ENCODE measurements around the gene CLCN5. TPM values are rescaled to one million over a fixed set of nuclear protein-coding genes. Genes with fewer than 3 reads are reported as not detected.

CLCN5 gene
- total RNA-seq, 1 donor from 2014 or later: 18.9 TPM

DNA sequence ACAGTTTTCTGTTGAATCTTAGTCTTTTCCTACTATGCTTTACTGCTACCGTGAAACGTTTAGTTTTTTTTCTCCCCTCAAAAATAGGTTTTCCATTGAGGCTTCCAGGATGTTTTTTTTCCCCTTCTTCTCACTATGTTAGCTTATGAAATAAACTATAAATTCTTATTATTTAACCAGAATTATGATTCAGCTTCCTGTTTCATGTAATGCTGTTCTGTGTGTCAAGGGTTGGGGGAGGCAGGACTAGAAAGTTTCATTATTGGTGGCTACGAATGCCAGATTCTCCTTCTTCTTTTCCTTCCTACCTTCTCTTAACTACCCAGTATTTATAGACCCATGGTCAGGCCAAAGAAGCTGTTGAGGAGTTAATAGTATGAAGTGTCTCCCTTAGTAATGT is 11.8 kb downstream of the CLCN5 start:
- DNase-seq: no peak

DNA sequence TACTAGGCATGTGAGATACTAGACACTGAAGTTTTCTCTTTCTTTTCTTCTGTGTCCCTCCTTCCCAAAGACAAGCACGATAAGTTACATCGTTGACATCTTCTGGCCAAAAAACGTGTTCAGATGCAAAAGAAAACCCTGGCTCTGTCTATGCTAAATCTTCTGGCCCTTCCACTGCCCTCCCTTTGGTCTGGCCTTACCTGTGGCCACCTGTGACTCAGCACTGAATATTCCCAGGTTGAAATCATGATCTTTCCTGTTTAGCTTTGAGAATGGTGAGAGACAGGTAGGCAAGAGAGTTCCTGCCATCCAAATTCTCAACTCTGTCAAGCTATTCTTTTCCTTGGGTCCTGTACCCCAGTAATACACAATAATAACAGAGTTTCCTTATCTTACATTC is 12.3 kb downstream of the CLCN5 start:
- DNase-seq: no peak

DNA sequence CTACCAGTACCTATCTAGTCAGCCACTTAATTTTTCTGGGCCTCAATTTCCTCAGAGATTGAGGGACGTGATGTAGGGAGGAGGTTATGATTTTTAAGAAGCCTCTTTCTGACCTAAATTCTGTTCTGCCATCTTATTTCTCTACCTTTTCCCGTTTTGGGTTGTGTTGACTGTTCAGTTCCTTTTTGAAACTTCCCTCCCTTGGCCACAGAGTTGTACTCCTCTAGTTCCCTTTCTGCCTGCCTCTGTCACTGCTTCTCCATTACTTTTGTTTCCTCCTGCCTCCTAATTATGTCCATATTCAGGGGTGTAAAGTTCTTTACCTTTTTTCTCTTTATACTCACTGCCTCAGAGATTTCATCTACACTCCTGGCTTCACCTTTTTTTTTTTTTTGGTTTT is 25.4 kb downstream of the CLCN5 start:
- no peak for DNase-seq

DNA sequence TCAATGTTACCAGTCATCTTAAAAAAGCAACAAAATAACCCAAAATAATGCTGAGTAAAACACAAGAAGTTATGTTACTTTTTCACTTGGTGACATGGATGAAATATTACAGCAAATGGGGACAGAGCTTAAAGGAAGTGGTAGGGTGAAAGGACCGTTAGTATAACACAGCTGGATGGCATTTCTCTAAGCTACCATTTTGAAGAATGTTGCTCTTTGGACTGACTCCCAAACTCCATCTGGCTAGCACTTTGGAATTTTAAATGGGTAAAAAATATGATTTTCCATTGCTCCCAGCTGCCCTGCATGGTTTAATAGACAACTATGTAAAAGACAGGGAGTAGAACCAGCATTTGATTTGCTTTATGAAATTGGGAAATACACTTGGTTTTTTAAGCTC is 27.6 kb downstream of the CLCN5 start:
- DNase-seq: no peak

DNA sequence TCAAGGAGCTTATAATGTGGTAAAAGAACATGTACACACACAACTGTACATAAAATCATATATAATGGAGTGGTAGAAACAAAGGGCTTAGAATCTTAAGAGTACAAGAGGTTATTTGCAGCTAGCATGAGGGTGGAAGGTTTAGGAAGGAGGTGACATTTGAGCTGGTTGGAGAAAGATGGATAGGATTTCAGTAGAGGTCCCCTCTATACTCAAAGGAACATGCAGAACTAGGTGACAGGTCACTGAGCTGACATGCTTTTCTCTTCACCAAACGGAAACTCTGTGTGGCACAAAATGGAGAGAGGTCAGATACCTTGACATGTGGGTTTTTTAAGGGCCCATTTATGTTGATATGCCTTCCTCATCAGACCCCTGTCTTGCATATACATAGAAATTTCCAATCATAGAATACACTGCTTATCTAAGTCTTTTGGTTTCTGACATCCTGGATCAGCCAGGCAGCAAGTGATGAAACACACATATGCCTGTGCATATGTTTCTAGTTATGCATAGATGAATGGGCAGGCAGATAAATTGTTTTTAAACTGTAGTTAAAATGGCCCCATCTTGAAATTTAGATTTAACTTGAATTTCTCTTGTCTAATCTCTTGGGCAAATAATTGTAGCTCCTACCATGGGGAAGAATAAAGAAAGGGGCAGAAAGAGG is 29.3 kb downstream of the CLCN5 start:
- DNase-seq: no peak

DNA sequence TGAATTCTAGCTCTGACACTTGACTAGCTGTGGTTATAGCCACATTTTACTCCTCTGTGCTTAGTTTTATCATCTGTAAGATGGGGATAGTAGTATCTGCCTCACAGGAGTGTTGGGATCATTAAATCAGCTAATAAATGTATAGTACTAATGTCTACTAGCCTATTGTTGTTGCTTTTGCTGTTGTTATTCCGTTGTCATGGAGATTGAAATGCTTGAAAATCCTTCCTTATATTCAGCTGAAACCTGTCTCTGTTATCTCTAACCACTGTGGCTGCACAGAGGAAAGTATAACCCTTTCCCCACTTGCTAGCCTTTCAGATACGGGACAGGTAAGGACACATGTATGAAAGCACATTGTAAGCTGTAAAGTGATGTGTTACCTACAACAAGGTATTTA is 33.9 kb downstream of the CLCN5 start:
- no peak for DNase-seq

DNA sequence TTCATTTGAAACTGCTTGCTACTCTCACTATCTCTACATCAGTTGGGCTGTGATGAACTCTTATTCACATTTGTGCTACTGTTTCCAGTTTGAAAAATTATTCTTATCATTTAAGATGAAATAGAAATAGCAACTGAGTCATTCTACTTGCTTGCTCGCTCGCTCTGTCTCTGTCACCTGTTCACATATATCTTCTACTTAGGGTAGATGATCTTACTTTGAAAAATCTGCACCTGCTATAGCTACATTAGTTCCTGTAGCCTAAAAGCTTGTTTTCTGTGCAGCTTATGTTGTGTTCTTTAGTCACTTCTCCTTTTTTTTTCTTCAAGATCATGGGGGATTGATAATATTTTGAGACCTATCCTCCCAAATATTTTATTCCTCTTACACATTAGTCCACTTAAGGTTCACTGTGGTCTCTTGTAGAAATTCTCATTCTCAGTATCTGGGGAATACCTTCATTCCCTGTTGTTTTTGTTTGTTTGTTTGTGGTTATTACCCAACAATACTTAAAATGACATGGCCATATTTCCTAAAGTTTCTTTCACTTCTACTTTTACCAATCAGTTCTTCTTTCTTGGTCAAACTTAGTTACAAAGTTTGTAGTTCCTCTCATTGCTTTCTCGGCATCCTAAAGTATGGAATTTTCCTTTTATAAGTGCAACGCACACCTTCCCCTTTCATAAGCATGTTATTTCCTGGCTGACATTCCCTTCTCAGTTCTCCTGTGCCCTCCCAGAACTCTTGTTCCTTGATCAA is 36.5 kb downstream of the CLCN5 start:
- DNase-seq: no peak

DNA sequence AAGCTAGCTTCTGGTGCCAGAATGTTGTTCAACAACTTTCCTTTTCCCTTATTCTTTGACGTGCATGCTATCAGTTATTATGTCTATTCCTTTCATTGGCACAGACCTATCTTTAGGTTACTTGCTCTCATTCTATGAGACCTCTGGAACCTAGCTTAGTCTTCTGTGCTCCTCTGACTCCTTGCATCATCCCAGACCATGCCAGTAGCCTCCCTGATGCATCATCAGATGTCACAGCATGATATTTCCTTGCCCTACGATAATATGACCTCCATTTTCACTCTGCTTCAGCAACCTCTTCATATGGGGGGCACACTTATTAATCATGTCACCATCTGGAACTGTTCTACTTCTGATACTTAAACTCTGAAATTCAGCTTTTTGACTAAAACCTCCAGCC is 37.2 kb downstream of the CLCN5 start:
- no peak for DNase-seq

DNA sequence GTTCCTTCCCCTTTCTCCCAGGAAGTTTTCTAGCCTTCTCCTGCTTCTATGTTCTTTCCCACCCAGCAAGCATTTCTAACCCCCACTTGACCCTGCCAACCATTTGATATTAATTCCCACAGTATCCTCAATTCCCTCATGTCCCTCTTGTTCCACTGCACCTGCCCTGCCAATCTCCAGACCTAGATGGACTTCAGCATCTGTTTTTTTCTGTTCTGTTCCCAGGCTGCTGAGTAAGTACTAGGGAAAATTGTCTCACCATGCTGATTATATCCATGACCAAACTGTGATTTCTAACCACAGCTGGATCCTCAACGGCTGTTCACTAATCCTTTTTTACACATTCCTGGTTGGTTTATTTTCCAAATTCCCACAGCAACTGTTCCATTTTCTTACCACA is 37.7 kb downstream of the CLCN5 start:
- DNase-seq: no peak

DNA sequence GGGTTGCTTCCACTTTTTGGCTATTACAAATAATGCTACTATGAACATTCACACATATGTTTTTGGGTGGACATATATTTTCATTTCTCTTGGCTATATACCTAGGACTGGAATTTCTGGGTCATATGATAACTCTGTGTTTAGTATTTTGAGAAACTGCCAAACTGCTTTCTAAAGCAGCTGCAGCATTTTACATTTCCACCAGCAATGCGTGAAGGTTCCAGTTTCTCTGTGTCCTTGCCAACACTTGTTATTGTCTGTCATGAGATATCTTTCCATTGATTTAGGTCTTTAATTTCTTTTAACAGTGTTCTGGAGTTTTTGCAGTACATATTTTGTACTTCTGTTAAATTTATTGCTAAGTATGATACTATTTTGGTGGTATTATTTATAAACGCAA is 48.3 kb downstream of the CLCN5 start:
- DNase-seq: peak; percentile 46

DNA sequence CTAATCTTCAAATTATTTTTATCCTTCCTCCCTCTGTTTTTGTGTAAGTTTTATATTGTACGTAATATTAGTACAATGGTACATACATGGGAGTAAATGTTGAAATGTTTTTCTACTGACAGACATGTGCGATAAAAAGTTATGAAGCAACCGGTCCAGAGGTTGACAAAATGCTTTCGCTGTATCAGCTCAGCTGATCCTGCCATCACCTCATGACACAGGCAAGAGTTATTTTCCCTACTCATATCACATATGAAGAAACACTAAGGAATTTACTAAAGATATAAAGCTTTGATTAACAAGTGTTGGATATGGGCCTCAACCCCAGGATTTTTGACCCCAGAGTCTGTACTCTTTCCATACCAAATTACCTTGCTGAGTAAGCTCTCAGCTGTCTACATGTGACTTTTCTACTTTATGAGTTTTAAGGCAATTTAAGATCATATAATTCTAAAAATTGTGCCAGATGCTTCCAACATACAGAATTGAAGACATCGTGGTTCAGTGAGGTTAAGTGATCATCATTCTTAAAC is 50.0 kb downstream of the CLCN5 start:
- DNase-seq: no peak

DNA sequence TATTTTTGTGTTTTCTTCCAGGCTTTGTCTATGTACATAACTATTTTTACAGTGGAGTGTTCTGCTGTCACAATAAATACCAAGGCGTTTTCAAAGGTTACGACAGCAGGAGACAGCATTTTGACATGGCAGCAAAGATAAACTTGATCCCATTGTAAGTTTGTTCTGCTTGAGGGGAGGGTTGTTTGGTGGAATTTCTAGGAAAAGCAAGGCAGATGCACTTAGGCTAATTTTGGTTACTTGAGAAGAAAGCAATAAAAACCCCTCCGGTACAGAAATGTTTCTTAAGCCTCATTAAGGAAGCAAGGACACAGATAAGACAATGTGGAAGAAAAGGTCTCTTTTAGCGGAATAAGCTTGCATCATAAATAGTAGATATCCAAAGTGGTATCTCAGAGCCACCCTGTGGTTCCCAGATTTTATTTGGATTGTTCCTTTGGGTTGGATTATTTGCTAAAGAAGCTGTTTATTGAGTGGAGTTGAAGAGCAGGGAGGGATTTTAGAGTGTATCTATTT is 54.3 kb downstream of the CLCN5 start:
- no peak for DNase-seq

DNA sequence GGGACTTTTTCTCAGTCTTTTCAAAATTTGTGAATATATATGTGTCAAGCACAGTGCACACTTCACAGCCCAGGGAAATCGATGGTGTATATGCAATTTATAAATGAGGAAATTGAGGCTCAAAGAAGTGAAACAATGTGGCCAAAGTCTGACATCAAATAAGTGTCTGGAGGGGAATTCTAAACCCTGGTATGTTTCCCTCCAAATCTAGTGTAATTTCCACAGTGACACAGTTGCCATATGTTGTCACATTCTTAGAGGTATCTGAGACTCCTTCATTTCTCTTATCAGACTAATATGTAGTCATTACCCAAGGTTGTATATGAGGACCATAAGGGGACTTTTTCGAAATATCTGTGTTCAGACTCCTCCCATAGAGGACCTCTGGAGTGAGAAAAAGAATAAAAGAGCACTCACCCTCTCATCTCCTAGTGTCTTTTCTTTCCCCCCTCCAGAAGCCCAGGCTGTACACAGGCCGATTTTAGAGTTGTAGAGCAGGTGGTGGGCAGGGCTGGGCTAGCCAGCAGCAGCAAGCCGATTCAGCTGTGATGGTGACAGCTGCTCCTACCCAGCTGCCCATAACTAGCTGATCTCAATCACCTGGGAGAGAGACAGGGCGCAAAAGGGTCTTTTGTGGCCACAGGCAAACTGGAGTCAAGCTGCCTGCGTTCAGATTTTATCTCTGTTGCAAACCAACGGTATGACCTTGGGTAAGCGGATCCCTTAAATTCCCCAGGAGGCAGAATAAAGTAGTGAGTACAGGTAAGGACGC is 55.1 kb downstream of the CLCN5 start:
- DNase-seq: no peak

DNA sequence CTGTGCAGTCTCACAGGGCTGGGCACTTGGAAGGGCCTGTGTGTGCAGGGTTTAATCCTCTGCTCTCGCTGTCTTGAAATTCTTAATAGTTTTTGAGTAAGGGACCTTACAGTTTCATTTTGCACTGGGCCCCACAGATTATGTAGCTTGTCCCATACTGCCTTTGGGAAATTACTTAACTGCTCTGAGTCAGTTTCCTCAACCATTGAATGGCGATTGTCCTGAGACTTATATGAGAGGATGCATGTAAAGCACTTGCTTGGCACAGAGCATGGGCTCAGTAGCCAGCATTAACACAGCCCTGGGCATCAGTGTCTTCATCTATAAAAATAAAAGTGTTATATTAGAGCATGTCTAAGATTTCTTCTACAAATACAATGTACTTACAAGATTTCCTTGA is 55.8 kb downstream of the CLCN5 start:
- no peak for DNase-seq

DNA sequence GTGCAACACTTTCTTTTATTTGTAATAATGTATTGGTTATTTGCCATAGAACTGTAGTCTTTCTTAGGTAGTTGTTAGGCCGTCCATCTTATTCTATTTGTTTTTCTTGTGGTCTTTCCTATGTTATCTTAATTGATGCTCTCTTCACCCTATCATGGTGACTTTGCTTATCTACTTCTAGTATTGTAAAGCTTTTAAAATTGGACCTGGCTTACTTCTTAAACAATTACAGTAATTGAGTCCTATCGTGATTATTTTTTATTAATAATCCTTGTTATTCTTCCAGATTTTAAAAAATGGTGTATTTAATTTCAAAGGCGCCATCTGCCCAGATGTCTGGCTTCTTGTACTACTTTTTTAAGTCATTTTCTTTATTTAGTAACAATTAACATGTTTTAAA is 63.7 kb downstream of the CLCN5 start:
- no peak for DNase-seq

DNA sequence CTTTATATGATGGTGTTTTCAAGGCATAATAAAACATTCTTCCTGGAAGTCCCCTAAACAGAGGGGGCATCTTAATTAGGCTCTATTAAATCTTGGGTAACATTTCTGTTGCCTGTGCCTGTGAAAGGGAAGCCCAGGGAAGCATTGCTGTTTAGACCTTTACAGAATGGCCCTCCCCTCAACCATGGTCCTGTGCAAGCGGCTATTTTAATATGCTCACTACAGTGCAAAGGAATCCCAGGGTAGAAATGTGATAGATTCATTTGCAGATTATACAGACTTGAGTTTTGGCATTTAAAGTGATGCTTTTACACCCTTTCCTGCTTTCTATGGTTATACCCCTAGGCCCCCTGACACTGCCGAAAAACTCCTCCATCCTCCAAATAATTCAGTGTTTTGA is 65.3 kb downstream of the CLCN5 start:
- no peak for DNase-seq

DNA sequence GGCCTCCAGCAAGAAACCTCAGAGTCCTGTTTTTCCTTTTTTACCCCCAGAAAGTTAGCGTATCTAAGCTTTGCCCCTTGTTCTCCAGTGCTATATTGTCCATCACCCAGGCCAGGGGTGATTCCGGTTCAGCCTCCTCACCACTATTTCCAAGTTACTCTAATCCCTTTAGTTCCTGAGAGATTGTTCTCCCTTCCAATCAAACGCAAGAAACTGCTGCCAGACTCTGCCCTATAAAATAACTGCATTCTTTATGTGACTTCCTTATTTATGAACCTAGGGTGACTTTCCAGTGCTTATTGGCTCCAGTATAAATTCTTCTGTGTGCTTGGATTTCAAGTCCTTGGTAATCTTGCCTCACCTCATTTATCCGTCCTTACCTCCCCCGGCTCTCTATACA is 65.7 kb downstream of the CLCN5 start:
- DNase-seq: no peak

DNA sequence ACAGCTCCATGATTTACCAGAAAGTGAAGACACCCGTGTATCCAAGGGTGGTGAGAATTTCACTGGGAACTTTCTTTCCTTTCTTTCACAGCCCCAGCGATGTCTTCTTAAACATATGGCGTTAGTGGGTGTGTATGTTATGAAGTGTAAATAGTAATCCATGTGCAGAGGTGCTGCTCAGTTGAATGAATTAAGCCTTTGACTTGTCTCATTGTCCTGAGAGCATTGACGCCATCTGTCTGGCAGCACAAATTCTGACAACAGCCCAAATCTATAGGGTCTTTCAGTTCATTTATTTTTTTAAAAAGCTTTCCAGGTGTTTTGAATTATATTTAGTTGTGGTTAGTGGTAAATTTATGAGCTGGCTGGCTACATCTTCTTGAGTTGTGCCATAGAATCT is 69.4 kb downstream of the CLCN5 start:
- DNase-seq: peak; percentile 49

DNA sequence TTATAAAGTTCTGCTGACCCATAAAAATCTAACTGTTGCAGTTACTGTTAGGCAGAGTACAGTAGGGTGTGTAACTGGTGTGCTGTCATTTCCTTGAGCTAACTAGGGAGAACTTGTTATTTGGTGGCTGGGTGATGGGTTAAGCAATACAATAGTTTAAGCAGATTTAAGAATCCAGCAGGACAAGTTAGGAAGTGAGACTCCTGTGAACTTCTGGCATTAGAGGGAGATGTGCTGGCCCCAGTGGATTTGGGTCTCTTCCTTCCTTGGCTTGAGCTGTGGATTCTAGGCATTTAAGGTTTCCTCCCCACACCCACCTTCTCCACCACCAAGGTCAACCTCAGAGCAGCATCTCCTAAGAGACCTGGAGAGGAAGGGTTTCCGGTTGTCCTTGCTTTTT is 70.5 kb downstream of the CLCN5 start:
- DNase-seq: no peak

DNA sequence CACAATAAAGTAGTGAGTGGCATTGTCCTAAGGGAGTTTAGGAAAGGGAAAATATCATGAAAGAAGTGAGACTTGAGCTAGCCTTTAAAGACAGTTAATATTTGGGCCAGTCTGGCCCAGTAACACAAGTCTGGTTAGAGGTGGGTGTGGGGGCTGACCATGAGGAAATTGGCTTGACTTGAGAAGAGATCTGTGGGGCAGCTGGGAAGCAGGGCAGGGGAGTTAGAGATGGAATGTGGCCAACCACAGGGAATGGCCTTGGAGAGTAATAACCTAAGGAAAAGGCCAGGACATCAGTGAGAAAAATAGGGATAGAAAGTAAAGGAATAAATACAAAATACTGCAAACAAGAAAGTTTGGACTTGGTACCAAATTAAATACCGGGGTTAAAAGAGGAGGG is 71.3 kb downstream of the CLCN5 start:
- DNase-seq: no peak

DNA sequence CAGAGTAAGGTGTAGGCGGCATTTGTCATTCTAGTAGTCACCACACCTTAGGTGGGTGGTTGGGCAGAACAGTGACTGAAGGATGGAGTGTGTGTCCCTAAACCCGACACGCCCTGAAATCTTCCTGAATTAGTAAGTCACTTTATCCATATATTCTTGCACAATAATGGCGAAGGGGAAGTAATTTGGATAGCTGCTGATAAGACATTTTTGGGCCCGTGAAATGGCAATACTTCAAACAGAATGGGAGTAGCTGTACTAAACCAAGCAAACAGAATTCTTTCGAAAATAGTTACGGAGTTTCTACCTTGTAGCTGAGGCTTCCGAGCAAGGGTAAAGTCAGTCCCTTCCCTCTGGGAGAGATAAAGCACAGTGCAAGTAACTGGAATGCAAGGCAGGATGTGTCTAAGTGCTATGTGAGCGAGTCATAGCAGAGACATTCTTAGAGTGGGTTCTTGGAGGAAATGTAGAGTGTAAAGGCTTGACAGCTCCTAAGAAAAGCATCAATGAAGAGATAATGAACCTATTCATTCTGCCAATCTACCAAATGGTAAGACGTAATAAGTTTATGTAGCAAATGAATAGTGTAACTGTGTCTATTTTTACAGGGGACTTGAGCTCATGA is 72.8 kb downstream of the CLCN5 start:
- DNase-seq: no peak

DNA sequence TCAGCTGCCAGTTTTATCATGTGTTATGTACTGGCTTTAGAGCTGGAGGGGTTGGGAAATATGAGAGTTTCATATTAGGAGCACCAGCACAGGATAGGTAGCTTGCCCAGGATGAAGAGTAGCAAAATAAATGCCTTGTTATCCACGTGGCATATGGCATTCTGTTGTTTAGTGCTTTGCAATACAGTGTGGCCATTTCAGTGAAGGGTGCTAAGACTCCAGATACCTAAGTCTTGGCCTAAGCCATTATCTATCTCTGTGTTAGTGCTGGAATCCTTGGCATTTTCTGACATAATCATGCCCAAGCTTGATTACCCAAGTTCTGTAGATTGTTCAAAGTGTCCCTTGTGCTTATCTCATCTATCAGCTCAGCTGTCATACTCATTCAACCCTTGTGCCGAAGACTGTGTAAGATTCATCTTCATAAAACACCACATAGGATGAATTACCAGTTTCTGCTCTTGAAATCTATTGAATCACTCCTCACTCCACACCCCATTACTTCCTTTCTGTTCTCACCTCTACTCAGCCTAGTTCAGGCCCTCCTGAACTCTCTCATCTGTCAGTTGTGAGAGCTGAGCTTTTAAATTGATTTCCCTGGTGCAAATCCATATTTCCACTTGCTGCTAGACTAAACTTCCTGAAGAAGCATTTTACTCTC is 73.5 kb downstream of the CLCN5 start:
- DNase-seq: no peak

Data from skin of body (tissue), 2 donors.